GM19238 (cell line): ENCODE results near the gene HAS3.

Experiments used
- DNase-seq: peaks from one replicate; pipeline ENCODE4 v3.0.0; 2011; ENCODE audit warnings: low spot score; ENCODE audit not compliant: insufficient read length

HAS3 gene

GRCh38 chr16:69089091-69089910, 16.2 kb upstream of the HAS3 start:
- DNase-seq = no peak

- no peak for DNase-seq
Observed at GRCh38 chr16:69093974-69094373, 11.5 kb upstream of the HAS3 start.

- no peak for DNase-seq
Observed at GRCh38 chr16:69094501-69094900, 11.0 kb upstream of the HAS3 start.

GRCh38 chr16:69095193-69095592, 10.3 kb upstream of the HAS3 start:
- DNase-seq = no peak

DNA sequence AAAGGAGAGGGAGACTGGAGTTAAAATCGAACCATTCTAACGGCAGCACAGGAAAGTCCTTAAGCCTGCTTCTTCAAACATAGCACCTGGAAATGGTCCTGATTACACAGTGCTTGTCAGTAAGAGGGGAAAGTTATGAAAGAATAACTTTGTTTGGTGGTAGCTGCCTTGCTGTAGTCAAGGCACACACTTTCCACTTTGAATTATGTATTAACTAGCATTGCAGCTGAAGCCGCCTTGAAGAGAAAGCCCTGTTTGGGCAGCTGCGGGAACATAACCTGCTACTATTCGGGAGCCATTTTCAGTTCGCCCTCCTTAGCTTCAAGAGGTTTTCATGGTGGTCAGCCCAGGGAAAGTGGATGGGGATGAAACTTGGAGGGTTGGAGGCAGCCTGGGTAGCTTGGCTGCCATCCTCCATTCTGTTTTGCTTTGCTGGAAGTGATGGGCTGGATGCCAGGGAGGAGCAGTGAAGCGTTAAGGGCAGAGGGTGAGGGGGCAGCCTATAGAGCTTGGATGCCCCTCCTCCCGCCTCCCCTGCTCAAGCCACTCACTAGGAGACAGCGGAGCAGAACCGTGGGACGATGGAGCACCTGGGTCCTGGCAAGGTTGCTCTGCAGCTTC, 5.3 kb upstream of the HAS3 start:
- DNase-seq = no peak

DNA sequence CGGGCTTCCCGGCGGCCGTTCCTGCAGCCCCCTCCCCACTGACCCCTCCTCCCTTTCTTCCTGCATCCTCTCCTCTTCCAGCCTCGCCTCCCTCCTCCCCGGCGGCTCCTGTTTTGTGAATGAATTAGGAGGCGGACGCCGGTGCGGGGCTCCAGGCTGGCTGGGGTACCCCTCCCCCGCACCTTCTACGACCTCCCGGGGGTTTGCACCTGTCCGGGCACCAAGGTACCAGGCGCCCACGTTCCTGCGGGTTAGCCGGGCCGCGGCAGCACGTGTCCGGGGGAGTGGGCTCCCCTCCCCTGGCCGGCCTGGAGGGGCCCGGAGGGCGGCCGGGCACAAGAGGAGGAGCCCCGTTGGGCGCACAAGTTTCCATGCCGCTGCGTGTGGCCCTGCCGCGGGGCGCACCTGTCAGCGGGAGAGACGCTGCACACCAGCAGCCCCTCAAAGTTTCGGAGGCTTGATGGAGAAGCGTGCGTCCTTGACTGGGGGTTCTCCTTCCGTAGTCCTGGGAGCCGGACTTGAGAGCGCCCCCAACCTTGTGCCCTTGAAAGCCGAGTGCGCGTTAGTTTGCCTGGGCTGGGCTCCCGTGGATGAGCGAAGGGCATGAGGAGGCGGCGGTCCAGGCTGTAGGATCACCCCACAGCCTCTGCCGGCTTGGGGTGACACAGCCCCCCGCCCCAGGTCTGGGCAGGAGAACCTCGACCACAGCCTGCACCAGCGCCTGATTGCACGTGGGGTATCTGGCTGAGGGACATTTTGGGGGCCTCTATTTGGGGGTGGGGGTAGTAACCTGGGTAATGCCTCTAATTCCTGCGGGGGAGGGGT, 1.2 kb downstream of the HAS3 start:
- DNase-seq = peak; percentile 32

- no peak for DNase-seq
Observed at GRCh38 chr16:69107316-69107962, 2.0 kb downstream of the HAS3 start.

DNA sequence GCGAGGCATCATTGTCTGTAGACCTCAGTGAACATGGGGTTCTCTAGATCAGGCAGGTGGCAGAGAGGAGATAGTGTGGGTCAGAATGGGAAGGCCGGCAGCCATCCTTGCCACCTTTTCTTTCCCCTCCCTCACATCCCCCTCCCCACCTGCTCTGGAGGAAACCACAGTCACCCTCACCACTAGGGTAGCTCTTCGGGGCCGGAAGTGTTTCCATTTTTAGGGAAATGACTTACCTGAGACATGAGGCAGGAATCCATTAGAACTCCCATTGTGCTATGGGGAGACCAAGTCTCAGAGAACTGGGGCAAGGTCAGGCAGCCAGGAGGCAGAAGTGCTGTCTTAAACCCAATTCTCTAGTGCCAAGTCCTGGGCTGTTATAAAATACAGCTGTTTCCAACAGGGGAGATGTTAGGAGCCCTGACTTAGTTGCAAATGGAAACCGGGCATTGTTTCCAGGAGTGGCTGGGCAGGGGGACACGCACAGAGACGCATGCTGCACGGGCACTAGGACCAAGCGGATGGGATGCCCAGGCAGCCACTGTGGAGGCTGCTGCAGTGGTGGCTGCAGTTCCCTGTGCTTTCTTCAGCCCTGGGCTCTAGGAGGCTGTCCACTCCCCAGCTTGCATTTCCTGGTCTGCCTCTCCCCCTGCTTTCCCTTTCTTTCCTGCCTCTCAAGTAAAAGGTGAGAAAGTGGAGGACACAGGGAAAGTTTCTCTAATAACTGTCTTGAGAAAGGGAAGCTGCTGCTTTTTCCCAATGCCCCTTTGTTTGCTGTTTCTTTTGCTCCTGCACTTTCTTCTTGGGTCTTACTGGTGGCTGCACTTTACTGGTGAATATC, 2.8 kb downstream of the HAS3 start:
- DNase-seq = no peak

- no peak for DNase-seq
Observed at GRCh38 chr16:69108905-69109252, 3.4 kb downstream of the HAS3 start.

DNA sequence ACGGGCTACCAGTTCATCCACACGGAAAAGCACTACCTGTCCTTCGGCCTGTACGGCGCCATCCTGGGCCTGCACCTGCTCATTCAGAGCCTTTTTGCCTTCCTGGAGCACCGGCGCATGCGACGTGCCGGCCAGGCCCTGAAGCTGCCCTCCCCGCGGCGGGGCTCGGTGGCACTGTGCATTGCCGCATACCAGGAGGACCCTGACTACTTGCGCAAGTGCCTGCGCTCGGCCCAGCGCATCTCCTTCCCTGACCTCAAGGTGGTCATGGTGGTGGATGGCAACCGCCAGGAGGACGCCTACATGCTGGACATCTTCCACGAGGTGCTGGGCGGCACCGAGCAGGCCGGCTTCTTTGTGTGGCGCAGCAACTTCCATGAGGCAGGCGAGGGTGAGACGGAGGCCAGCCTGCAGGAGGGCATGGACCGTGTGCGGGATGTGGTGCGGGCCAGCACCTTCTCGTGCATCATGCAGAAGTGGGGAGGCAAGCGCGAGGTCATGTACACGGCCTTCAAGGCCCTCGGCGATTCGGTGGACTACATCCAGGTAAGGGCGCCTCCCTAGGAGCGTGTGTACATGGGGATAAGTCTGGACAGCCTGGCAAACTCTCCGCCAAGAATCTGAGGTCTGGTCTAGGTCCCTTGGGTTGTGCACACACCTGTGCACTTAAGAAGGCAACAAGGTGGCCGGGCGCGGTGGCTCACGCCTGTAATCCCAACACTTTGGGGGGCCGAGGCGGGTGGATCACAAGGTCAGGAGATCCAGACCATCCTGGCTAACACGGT, 4.2 kb downstream of the HAS3 start:
- no peak for DNase-seq

DNA sequence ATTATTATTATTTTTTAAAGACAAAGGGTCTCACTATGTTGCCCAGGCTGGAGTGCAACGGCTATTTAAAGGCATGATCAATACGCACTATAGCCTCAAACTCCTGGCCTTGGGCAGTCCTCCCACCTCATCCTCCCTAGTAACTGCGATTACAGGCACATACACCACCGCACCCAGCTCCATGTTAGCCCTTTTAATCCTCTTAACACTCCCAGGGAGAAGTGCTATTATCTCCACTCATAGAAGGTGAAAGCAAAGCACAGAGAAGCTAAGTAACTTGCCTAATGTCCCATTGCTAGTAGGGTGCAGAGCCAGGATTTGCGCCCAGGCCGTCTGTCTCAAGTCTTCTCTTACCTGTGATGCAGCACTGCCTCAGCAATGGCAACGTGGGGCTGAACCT, 5.0 kb downstream of the HAS3 start:
- no peak for DNase-seq

DNA sequence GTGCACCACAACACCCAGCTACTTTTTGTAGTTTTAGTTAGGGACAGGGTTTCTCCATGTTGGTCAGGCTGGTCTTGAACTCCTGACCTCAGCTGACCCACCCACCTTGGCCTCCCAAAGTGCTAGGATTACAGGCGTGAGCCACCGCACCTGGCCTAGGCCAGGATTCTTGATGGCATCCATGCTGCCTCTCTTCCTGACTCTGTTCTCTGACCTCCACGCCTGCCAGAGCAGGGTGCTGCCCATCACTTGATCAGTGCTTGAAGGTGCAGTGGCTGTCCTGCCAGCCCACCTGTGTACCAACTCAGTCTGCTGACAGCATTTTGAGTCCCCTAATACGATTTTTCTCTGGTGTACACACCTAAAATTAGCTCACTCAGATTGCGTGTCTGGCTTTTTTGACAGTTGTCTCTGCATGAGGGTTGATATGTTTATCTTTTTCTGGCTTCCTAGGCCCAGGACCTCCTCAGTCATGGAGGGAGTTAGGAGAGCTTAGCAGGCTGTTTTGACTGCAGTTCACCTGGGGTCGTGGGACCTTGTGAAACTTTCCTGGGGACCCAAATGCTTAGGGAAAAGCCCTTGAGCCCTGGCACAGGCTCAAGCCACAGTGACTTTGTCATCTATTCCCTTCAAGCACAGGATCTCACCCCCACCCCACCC, 5.9 kb downstream of the HAS3 start:
- DNase-seq = no peak

GRCh38 chr16:69111876-69112230, 6.4 kb downstream of the HAS3 start:
- no peak for DNase-seq

GRCh38 chr16:69112285-69113129, 7.1 kb downstream of the HAS3 start:
- DNase-seq = peak; percentile 73

DNA sequence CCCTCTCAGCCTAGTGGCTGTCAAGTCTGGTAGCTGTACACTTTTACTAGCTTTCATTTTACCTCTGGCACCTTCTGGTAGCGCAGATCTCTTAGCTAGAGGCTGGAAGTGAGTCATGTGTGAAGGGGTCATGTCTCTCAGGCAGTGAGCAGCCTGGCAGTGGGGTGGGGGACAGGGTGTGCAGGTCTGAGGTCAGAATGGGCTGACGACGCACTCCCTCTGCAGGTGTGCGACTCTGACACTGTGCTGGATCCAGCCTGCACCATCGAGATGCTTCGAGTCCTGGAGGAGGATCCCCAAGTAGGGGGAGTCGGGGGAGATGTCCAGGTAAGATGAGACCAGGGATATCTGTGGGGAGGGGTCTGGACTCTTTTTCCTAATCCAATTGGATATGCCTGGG, 7.8 kb downstream of the HAS3 start:
- no peak for DNase-seq

DNA sequence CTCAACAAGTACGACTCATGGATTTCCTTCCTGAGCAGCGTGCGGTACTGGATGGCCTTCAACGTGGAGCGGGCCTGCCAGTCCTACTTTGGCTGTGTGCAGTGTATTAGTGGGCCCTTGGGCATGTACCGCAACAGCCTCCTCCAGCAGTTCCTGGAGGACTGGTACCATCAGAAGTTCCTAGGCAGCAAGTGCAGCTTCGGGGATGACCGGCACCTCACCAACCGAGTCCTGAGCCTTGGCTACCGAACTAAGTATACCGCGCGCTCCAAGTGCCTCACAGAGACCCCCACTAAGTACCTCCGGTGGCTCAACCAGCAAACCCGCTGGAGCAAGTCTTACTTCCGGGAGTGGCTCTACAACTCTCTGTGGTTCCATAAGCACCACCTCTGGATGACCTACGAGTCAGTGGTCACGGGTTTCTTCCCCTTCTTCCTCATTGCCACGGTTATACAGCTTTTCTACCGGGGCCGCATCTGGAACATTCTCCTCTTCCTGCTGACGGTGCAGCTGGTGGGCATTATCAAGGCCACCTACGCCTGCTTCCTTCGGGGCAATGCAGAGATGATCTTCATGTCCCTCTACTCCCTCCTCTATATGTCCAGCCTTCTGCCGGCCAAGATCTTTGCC, 9.0 kb downstream of the HAS3 start:
- DNase-seq = no peak

DNA sequence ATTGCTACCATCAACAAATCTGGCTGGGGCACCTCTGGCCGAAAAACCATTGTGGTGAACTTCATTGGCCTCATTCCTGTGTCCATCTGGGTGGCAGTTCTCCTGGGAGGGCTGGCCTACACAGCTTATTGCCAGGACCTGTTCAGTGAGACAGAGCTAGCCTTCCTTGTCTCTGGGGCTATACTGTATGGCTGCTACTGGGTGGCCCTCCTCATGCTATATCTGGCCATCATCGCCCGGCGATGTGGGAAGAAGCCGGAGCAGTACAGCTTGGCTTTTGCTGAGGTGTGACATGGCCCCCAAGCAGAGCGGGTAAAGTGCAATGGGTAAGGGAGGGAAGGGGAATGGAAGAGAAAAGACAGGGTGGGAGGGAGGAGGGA, 9.5 kb downstream of the HAS3 start:
- DNase-seq = no peak

DNA sequence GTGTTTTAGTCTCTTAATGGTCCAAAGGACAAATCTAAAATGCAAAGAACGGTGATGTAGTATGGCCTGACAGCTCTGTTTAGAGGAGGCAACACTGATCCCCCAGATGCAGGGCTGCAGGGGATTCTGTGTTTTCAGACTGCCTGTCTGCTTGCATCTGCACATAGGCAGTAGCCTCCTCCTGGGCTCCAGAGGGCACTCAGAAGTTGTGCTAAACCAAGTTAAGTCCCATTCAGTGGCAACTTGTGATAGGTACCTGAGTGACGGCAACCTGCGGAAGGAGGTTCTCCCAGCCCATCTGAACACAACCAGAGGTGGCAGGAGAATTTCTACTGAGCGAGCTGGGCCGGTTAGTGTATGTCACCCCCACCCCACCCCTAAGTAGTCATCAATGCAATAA, 9.9 kb downstream of the HAS3 start:
- no peak for DNase-seq
